Activated T-helper 1 cell treated with anti-CD3 and anti-CD28 coated beads, Interleukin-12 subunit alpha, Interleukin-12 subunit beta, Interleukin-2, Interleukin-4 antibody, amounts not matched to agents 30 ng/mL and 10 ng/mL and 1 ng/mL, durations not matched to agents 14 hours and 24 hours and 36 hours (primary cell): ENCODE data around the gene TSPAN5. TPM values are rescaled to one million over a fixed set of nuclear protein-coding genes. Genes with fewer than 3 reads are reported as not detected.

ENCODE experiments used
- DNase-seq: peaks from one replicate; pipeline ENCODE4 v3.0.0; 2021; ENCODE audit warnings: low spot score
- H3K27ac Mint-ChIP-seq: one replicate; pipeline ENCODE4 v1.8.0; 2021; ENCODE audit warnings: mild to moderate bottlenecking, mixed read lengths
- H3K27me3 Mint-ChIP-seq: one replicate; pipeline ENCODE4 v1.8.0; 2022; ENCODE audit warnings: mild to moderate bottlenecking, moderate library complexity, mixed read lengths; ENCODE audit not compliant: insufficient read depth
- H3K36me3 Mint-ChIP-seq: one replicate; pipeline ENCODE4 v1.8.0; 2021; ENCODE audit warnings: low read depth, mixed read lengths
- H3K4me1 Mint-ChIP-seq: one replicate; pipeline ENCODE4 v1.8.0; 2021; ENCODE audit warnings: low read depth, mixed read lengths
- H3K4me3 Mint-ChIP-seq: one replicate; pipeline ENCODE4 v1.8.0; 2021; ENCODE audit warnings: mild to moderate bottlenecking, moderate library complexity, mixed read lengths
- H3K9me3 Mint-ChIP-seq: one replicate; pipeline ENCODE4 v1.8.0; 2021; ENCODE audit warnings: mixed read lengths
- intact Hi-C: fragments of 100-400 bp; cut with micrococcal nuclease; formaldehyde crosslinking; loops from one replicate; pipeline ENCODE4 v1.15.1; 2024
- total RNA-seq: library from RNA; stranded (reverse); gene quantifications from 2 replicates; pipeline ENCODE4 v1.2.3, GENCODE V29; 2022

The TSPAN5 gene
- total RNA-seq, 1 donor from 2014 or later: 34.1 TPM

DNA sequence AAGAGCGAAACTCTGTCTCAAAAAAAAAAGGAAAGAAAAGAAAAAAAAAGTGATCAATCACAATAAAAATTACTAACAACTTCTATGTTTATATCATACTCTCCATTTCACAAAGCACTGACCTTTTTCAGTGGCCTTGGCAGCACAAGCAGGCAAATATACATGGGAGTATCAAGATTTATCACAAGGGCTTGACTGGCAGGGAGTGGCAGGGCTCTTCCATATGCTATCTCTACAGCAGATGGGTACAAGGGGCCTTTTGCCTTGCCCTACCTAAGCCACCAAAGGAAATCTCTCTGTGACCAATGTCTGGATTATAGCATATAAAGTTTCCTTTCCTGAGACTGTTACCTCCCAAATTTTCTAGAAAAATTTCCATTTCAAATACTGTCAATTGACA lies 24.4 kb downstream of the TSPAN5 start:
- no peaks in the 10 kb centered on the region for H3K9me3 Mint-ChIP-seq
- peaks cover 20% of the 10 kb centered on the region for H3K36me3 Mint-ChIP-seq
- intact Hi-C loops: no loop called here
- H3K4me1 Mint-ChIP-seq: peaks cover 40% of the 10 kb centered on the region
- no peaks in the 10 kb centered on the region for H3K27me3 Mint-ChIP-seq
- no peak overlapping the region for H3K4me3 Mint-ChIP-seq
- DNase-seq: no peak
- no peak overlapping the region for H3K27ac Mint-ChIP-seq

DNA sequence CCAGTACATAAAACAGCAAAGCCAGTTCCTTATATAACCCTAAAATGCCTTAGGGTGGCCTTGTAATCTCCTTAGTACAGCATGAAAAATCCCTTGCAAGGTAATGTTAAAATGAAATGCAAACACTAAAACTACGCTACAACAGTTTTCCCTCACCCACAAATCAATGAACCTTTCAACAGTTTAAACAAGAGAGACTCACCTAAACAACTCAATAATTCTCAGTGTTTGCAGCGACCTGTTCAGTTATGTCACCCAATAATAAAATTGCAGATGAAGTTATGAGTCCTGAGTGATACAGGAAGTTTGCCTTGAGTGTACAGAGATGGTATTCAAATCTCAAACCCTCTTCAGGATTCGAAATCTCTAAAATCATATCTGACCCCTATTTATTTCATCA lies 25.3 kb downstream of the TSPAN5 start:
- intact Hi-C loops: no loop called here
- no peak for DNase-seq
- Mint-ChIP-seq H3K27ac (no peak overlapping the region), H3K4me3 (no peak overlapping the region), H3K27me3 (no peaks in the 10 kb centered on the region), H3K4me1 (peaks cover 37% of the 10 kb centered on the region), H3K36me3 (peaks cover 20% of the 10 kb centered on the region), H3K9me3 (no peaks in the 10 kb centered on the region)

DNA sequence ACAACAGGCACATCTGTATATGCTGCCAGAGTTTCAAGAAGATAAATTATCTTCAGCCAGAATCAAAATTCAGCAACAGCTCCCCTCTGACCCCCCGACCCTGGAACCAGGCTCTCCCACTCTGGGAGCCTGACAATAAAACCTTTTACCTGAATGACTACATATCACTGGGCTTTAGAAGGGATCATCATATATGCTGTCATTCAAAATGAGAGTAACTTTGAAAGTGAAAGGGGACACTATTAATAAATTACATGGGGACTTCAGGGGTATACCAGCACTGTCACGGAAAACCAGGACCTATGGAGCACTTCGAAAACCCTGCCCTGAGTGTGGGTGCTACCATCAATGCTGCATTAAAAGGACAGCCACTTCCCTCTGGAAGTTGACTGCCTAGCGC lies 26.2 kb downstream of the TSPAN5 start:
- Mint-ChIP-seq H3K27ac (no peak overlapping the region), H3K9me3 (no peaks in the 10 kb centered on the region), H3K4me3 (no peak overlapping the region), H3K27me3 (no peaks in the 10 kb centered on the region), H3K36me3 (peaks cover 23% of the 10 kb centered on the region), H3K4me1 (peaks cover 46% of the 10 kb centered on the region)
- intact Hi-C loops: no loop called here
- no peak for DNase-seq

DNA sequence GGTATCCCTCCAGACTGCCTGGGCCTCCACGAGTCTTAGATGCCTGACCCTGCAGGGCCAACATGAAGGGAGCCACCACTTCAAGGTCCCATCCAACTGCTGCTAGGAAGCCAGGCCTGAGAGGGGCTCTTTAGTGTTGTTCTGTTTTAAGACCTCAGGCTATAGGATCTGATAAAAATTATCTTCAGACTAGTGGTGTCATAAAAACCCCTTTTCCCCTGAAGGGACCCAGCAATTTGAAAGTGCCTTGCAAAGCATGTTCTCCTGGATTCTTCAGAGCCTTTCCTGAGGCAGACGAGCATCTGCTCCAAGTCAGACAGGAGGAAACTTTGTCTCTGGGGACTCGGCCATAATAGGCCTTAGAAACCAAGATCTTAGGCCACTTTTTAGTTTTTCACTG lies 26.9 kb downstream of the TSPAN5 start:
- Mint-ChIP-seq H3K4me1 (peaks cover 54% of the 10 kb centered on the region), H3K4me3 (no peak overlapping the region), H3K9me3 (no peaks in the 10 kb centered on the region), H3K27me3 (no peaks in the 10 kb centered on the region), H3K36me3 (peaks cover 23% of the 10 kb centered on the region), H3K27ac (no peak overlapping the region)
- intact Hi-C loops: no loop called here
- DNase-seq: no peak

DNA sequence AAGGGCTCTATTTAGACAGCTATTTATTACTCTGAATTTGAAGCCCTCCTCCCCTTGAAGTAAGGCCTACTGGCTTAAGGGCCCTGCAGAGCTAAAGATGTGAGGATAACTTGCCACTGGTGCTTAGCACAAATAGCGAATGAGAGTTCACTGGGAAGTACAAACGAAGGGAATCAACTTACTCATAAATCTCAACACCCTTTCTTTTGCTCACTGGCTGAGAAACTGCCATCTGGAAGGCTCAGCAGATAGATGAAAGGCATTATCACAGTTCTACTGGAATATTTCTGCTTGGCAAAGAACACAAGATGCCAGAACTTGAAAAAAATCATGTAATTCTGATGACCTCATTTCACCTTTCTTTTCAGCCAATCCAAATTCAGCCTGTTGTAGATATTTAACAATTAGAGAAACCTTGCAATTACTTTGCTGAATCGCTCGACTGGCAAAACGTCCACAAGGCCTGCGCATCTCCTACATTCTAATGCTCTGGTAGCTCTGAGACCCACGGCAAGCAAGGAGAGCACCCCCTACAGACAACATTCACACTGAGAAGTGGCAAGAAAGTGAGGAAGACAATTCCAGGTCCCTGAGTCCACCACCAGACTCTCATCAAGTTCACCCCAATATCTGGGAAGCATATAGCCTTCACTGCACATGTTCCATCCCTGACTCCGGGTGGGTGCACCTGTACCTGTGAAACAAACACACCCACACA lies 27.5 kb downstream of the TSPAN5 start:
- Mint-ChIP-seq H3K27me3 (no peaks in the 10 kb centered on the region), H3K36me3 (peaks cover 22% of the 10 kb centered on the region), H3K9me3 (no peaks in the 10 kb centered on the region), H3K27ac (no peak overlapping the region), H3K4me3 (no peak overlapping the region), H3K4me1 (peaks cover 60% of the 10 kb centered on the region)
- intact Hi-C loops: no loop called here
- DNase-seq: no peak

DNA sequence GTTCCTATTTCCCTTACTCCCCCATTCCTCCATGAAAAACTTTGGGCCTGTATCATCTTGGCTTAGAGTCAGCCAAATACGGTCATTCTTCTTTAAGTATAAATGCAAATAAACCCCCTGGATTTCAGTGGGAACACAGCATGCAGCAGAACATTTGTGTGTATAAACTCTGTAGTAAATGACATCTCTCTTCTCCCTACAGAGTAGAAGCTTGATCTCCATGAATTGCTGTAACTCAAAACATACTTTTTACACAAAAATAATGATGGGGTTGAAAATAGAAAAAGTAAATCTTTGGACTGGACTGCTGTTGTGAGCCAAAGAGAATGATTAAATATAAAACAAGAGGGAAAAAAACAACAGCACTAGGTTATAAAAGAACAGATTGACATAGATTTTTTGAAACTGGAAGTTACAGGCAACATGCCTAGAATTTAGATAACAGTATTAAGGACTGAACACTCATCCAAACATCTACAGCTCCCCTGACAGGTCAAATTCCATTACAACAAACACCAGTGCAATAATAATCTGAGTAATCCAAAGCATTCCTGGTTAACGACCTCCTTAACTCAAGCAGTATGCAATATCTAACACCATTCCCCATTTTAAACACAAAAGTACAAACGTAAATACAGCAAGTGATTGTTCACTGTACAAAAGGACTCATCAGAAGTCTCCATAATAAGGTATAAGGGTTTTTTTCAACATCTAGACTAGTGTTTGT lies 30.7 kb downstream of the TSPAN5 start:
- intact Hi-C loops: no loop called here
- Mint-ChIP-seq H3K27ac (no peak overlapping the region), H3K4me1 (peaks cover 71% of the 10 kb centered on the region), H3K27me3 (no peaks in the 10 kb centered on the region), H3K36me3 (peaks cover 11% of the 10 kb centered on the region), H3K9me3 (no peaks in the 10 kb centered on the region), H3K4me3 (no peak overlapping the region)
- no peak for DNase-seq

DNA sequence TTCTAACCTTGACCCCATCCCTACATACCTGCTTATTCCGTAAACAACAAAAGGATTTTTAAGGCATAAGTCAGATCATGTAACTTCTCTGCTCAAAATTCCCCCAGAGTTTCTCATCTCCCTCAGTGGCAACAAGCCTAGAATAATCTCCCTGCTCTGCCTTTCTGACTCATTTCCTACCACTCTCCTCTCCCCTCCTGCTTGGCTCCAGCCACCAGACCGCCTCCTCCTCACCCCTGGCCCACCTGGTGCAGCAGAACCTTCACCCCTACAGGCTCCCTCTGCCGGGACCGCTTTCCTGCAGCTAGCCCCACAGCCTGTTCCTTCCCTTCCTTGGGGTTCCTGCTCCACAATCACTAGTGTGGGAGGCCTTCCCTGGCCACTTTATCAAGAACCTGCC lies 32.1 kb downstream of the TSPAN5 start:
- H3K4me1 Mint-ChIP-seq: peaks cover 74% of the 10 kb centered on the region
- intact Hi-C loops: no loop called here
- H3K36me3 Mint-ChIP-seq: peaks cover 11% of the 10 kb centered on the region
- no peaks in the 10 kb centered on the region for H3K9me3 Mint-ChIP-seq
- H3K27ac Mint-ChIP-seq: peak overlapping the region; percentile 61
- H3K4me3 Mint-ChIP-seq: peak overlapping the region; percentile 48
- no peaks in the 10 kb centered on the region for H3K27me3 Mint-ChIP-seq
- no peak for DNase-seq

DNA sequence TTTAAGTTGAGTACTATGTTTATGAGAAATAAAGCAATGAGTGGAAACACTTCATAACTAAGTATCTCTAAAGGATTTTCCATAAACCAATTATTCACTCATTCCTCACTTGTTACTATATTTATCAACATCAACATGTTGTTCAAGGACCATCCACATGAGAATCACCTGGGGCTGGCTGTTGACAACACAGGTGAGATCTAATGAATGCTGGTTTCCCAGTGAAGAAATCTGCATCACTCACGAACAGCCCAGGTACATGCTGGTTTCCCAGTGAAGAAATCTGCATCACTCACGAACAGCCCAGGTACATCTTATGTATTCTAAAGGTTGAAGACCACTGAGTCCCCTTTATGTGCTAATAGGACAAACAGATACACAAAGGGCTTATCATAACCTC lies 32.5 kb downstream of the TSPAN5 start:
- Mint-ChIP-seq H3K36me3 (peaks cover 9% of the 10 kb centered on the region), H3K4me3 (no peak overlapping the region), H3K9me3 (no peaks in the 10 kb centered on the region), H3K4me1 (peaks cover 72% of the 10 kb centered on the region), H3K27ac (peak overlapping the region; percentile 61), H3K27me3 (no peaks in the 10 kb centered on the region)
- DNase-seq: no peak
- intact Hi-C loops: loop anchor here (2.0 kb wide), 1 partner anchor 17 kb away; no protein-coding TSS in a partner anchor

DNA sequence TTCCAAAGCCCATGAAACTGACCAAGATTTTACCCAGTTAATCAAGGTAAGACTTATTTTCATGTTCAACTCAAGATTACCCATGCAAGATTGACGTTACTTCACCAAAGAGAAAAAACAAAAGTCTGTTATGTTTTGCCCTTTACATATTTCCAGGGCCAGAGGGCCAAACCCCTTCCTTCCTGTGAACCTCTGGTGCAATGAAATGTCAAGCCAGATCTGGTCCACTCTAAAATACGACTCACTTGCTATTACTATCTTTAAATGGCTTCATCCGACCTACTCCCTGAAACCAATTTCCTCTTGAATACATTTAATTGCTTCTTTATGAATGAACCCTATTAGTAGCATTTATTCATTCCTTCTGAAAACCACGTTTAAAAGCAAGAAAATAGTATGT lies 33.0 kb downstream of the TSPAN5 start:
- peaks cover 72% of the 10 kb centered on the region for H3K4me1 Mint-ChIP-seq
- peak overlapping the region; percentile 10 for H3K27ac Mint-ChIP-seq
- H3K27me3 Mint-ChIP-seq: no peaks in the 10 kb centered on the region
- intact Hi-C loops: loop anchor here (2.0 kb wide), 1 partner anchor 17 kb away; no protein-coding TSS in a partner anchor
- no peak overlapping the region for H3K4me3 Mint-ChIP-seq
- peaks cover 11% of the 10 kb centered on the region for H3K36me3 Mint-ChIP-seq
- DNase-seq: no peak
- no peaks in the 10 kb centered on the region for H3K9me3 Mint-ChIP-seq

DNA sequence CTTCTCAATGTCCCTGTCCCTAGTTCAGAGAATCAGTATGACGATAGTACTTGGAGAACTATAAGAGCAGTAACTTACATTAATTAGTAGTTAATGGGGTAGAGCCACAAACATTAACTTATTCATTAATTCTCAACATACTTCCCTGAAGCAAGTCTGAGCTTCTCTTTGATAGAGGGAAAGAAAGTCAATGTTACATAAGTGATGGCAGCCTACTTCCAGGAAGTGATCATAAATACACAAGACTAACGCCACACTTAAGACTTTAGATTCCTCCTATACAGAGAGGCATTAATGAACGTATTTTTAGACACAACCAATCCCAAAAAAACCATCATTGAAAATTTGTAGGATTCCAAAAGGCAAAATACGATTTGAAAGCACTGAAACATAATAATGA lies 33.8 kb downstream of the TSPAN5 start:
- H3K4me3 Mint-ChIP-seq: no peak overlapping the region
- no peaks in the 10 kb centered on the region for H3K27me3 Mint-ChIP-seq
- DNase-seq: no peak
- H3K9me3 Mint-ChIP-seq: no peaks in the 10 kb centered on the region
- peaks cover 68% of the 10 kb centered on the region for H3K4me1 Mint-ChIP-seq
- no peak overlapping the region for H3K27ac Mint-ChIP-seq
- intact Hi-C loops: loop anchor here (2.0 kb wide), 1 partner anchor 16 kb away; no protein-coding TSS in a partner anchor
- peaks cover 11% of the 10 kb centered on the region for H3K36me3 Mint-ChIP-seq

DNA sequence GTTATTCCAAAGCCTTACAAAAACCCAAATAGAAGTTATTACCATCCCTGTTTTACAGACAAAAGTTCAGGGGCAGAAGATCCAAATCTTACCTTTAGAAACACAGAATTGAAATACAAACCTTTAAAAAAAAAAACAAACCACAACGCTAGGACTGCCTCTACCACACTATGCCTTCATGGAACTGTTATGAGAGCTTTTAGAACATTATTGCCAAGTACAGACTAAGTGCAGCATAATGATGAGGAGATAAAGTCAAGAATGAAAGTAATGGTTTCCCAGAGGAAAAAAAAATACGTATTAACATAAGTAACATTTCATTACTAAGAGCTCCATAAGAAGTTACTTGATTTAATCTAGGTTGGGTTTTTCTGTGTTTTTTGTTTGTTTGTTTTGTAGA lies 34.3 kb downstream of the TSPAN5 start:
- Mint-ChIP-seq H3K27ac (no peak overlapping the region), H3K9me3 (no peaks in the 10 kb centered on the region), H3K27me3 (no peaks in the 10 kb centered on the region), H3K36me3 (peaks cover 14% of the 10 kb centered on the region), H3K4me3 (no peak overlapping the region), H3K4me1 (peaks cover 72% of the 10 kb centered on the region)
- no peak for DNase-seq
- intact Hi-C loops: loop anchor here (2.0 kb wide), 1 partner anchor 15 kb away; no protein-coding TSS in a partner anchor

DNA sequence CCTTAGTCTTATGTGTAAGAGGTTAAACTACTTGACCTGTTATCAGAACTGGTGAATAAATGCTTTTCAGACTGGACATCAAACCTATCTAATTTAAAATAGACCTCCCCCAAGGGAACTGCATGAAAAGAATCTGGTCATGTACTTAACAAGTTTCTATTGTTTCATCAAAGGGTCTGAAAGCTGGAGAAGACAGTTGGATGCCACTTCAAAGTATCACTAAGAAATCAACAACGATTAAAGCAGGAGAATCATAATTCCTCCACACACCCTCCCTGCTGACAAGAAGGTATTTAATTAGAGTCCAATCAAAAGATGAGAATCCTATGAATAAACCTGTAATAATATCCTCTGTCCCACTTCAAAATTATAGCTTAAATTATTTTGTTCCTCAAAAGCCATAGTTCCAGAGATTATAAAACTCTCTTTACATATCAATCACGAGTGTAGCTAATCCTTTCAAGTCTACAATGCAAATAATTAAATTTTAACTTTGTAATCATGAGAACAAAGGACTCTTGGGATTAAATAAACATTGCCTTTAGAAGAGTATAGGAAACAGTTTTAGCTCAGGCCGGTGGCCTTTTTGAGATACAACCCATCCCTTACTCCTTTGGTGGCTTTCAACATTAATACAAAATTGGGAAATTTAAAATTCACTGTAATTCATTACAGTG lies 35.1 kb downstream of the TSPAN5 start:
- Mint-ChIP-seq H3K27ac (no peak overlapping the region), H3K4me3 (no peak overlapping the region), H3K36me3 (peaks cover 14% of the 10 kb centered on the region), H3K9me3 (no peaks in the 10 kb centered on the region), H3K27me3 (no peaks in the 10 kb centered on the region), H3K4me1 (peaks cover 70% of the 10 kb centered on the region)
- DNase-seq: no peak
- intact Hi-C loops: loop anchor here (2.0 kb wide), 1 partner anchor 16 kb away; no protein-coding TSS in a partner anchor
